Measurements from ENCODE around the gene SWT1. TPM values are rescaled to one million over a fixed set of nuclear protein-coding genes. Genes with fewer than 3 reads are reported as not detected.

Gene SWT1
- total and polyA plus RNA-seq, 9 of the 15 experiments (the other 6 are each of a cell fraction or from before 2014, with no cell fraction given) = 1.5 to 3.4 (median 2.3) TPM

DNA sequence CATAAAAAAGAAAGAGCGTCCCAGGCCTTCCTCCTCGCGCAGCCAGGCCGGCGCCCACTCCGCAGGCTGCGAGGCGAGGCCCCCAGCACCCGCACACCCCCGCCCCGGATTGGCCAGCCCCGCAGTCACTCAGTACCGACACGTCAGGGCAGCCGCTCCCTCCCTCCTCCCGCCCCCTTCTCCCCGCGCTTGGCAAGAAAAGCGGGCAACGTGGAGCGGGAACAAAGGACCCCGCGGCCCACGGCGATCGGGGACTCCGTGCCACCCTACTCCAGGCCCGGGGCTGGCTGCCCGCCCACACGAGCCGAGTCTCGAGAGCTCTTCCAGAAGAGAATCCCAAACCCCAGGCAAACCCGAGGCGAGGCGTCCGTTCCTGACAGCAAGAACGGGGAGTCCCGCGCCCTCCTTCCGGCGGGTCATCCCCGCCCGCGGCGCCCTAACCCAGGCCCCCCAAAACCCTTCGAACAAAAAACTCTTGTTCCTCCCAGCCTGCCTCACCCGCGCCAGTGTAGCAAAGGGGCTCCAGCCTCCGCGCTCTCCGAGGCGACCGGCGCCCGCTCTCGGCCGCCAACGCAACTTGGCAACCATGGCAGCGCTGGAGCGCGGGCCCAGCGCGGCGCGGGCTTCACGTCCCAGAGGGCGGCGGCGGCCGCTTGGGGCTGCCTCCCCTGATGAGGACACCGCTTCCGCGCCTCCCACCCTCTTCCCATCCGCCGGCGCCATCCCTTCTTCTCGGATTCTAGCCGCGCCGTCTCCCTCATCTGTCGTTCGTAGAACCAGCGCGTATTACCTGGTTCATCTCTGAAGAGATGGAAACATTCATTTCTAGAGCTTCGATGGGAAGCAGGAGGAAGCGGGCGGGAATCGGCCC is 159.4 kb downstream of the SWT1 start (continued):
- TF ChIP-seq, protein P1, sequence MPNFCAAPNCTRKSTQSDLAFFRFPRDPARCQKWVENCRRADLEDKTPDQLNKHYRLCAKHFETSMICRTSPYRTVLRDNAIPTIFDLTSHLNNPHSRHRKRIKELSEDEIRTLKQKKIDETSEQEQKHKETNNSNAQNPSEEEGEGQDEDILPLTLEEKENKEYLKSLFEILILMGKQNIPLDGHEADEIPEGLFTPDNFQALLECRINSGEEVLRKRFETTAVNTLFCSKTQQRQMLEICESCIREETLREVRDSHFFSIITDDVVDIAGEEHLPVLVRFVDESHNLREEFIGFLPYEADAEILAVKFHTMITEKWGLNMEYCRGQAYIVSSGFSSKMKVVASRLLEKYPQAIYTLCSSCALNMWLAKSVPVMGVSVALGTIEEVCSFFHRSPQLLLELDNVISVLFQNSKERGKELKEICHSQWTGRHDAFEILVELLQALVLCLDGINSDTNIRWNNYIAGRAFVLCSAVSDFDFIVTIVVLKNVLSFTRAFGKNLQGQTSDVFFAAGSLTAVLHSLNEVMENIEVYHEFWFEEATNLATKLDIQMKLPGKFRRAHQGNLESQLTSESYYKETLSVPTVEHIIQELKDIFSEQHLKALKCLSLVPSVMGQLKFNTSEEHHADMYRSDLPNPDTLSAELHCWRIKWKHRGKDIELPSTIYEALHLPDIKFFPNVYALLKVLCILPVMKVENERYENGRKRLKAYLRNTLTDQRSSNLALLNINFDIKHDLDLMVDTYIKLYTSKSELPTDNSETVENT (CRISPR knock-in tag; IDR thresholded peaks at IDR 0.05) = no peak; the same call in 1 of the 2 replicates
- TF ChIP-seq ZNF717 (CRISPR knock-in tag; IDR thresholded peaks at IDR 0.05) (no peak), STAT5A (IDR thresholded peaks at IDR 0.05; ENCODE audit: borderline replicate concordance, low read length) (no peak), SREBF2 (CRISPR knock-in tag; IDR thresholded peaks at IDR 0.05) (no peak), ZC3H4 (CRISPR knock-in tag; IDR thresholded peaks at IDR 0.05; ENCODE audit: borderline replicate concordance) (no peak), ZNF239 (CRISPR knock-in tag; IDR thresholded peaks at IDR 0.05) (peak; percentile 22; the same call in 1 of the 2 replicates), RBBP5 (IDR thresholded peaks at IDR 0.05; ENCODE audit: borderline replicate concordance, insufficient read depth, low read length, poor library complexity, severe bottlenecking) (peak; percentile 84), CXXC5 (CRISPR knock-in tag; IDR thresholded peaks at IDR 0.05) (peak; percentile 74), ZNF263 (CRISPR knock-in tag; IDR thresholded peaks at IDR 0.05; ENCODE audit: borderline replicate concordance) (no peak), EP400 (IDR thresholded peaks at IDR 0.05) (no peak; the same call in none of the 2 replicates), POLR2G (IDR thresholded peaks at IDR 0.05; ENCODE audit: low read depth, low read length) (peak; percentile 86), ZEB2 (IDR thresholded peaks at IDR 0.05) (no peak), RBM34 (IDR thresholded peaks at IDR 0.05; ENCODE audit: borderline replicate concordance, insufficient read depth, low read length) (no peak)
- TF ChIP-seq, protein P2, sequence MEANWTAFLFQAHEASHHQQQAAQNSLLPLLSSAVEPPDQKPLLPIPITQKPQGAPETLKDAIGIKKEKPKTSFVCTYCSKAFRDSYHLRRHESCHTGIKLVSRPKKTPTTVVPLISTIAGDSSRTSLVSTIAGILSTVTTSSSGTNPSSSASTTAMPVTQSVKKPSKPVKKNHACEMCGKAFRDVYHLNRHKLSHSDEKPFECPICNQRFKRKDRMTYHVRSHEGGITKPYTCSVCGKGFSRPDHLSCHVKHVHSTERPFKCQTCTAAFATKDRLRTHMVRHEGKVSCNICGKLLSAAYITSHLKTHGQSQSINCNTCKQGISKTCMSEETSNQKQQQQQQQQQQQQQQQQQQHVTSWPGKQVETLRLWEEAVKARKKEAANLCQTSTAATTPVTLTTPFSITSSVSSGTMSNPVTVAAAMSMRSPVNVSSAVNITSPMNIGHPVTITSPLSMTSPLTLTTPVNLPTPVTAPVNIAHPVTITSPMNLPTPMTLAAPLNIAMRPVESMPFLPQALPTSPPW (CRISPR knock-in tag; IDR thresholded peaks at IDR 0.05) = peak; percentile 87
- TF ChIP-seq, protein P3, sequence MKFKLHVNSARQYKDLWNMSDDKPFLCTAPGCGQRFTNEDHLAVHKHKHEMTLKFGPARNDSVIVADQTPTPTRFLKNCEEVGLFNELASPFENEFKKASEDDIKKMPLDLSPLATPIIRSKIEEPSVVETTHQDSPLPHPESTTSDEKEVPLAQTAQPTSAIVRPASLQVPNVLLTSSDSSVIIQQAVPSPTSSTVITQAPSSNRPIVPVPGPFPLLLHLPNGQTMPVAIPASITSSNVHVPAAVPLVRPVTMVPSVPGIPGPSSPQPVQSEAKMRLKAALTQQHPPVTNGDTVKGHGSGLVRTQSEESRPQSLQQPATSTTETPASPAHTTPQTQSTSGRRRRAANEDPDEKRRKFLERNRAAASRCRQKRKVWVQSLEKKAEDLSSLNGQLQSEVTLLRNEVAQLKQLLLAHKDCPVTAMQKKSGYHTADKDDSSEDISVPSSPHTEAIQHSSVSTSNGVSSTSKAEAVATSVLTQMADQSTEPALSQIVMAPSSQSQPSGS (CRISPR knock-in tag; IDR thresholded peaks at IDR 0.05) = no peak
- TF ChIP-seq, protein P4, sequence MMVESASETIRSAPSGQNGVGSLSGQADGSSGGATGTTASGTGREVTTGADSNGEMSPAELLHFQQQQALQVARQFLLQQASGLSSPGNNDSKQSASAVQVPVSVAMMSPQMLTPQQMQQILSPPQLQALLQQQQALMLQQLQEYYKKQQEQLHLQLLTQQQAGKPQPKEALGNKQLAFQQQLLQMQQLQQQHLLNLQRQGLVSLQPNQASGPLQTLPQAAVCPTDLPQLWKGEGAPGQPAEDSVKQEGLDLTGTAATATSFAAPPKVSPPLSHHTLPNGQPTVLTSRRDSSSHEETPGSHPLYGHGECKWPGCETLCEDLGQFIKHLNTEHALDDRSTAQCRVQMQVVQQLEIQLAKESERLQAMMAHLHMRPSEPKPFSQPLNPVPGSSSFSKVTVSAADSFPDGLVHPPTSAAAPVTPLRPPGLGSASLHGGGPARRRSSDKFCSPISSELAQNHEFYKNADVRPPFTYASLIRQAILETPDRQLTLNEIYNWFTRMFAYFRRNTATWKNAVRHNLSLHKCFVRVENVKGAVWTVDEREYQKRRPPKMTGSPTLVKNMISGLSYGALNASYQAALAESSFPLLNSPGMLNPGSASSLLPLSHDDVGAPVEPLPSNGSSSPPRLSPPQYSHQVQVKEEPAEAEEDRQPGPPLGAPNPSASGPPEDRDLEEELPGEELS (CRISPR knock-in tag; IDR thresholded peaks at IDR 0.05; ENCODE audit: borderline replicate concordance) = no peak
- TF ChIP-seq, protein P5, sequence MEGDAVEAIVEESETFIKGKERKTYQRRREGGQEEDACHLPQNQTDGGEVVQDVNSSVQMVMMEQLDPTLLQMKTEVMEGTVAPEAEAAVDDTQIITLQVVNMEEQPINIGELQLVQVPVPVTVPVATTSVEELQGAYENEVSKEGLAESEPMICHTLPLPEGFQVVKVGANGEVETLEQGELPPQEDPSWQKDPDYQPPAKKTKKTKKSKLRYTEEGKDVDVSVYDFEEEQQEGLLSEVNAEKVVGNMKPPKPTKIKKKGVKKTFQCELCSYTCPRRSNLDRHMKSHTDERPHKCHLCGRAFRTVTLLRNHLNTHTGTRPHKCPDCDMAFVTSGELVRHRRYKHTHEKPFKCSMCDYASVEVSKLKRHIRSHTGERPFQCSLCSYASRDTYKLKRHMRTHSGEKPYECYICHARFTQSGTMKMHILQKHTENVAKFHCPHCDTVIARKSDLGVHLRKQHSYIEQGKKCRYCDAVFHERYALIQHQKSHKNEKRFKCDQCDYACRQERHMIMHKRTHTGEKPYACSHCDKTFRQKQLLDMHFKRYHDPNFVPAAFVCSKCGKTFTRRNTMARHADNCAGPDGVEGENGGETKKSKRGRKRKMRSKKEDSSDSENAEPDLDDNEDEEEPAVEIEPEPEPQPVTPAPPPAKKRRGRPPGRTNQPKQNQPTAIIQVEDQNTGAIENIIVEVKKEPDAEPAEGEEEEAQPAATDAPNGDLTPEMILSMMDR (IDR thresholded peaks at IDR 0.05 in 2 of 3, conservative IDR thresholded peaks at IDR 0.05 in 1 of 3; ENCODE audit: insufficient read depth in 2 of 3, low read depth in 1 of 3, low read length in 3 of 3) = 0 out of 6 replicates have a peak, but pooled peaks of 1 of the 3 experiments have one; percentile 23
